H1 (cell line): Measurements from ENCODE around the gene NF1.

Experiments
- GABPA ChIP-seq: IDR thresholded peaks from 2 replicates; pipeline ENCODE4 v1.6.1; 2011; ENCODE audit warnings: mild to moderate bottlenecking, low read length, moderate library complexity, borderline replicate concordance; ENCODE audit not compliant: insufficient read depth
- POLR2A ChIP-seq, 2 experiments: IDR thresholded peaks; 1 replicate in 1 of 2; 2 replicates in 1 of 2; pipeline ENCODE4 v1.6.1; 2011; ENCODE audit warnings: low read depth in 2 of 2, low read length in 2 of 2, mild to moderate bottlenecking in 2 of 2; ENCODE audit errors: control extremely low read depth in 1 of 2
- POLR2AphosphoS5 ChIP-seq: IDR thresholded peaks from 2 replicates; pipeline ENCODE4 v1.6.1; 2011; ENCODE audit warnings: low read depth, low read length
- RFX5 ChIP-seq: IDR thresholded peaks from 2 replicates; pipeline ENCODE4 v1.6.1; 2011; ENCODE audit warnings: low read depth, low read length, improper control_type of control experiment, borderline replicate concordance
- SP1 ChIP-seq: IDR thresholded peaks from 2 replicates; pipeline ENCODE4 v1.6.1; 2011; ENCODE audit warnings: low read depth, low read length
- SP4 ChIP-seq: IDR thresholded peaks from 2 replicates; pipeline ENCODE4 v1.6.1; 2012; ENCODE audit warnings: low read length, inconsistent platforms
- TBP ChIP-seq: IDR thresholded peaks from 2 replicates; pipeline ENCODE4 v1.6.1; 2011; ENCODE audit warnings: low read depth, low read length, improper control_type of control experiment
- TF ChIP-seq, protein P1 (sequence below), 3 experiments: IDR thresholded peaks; 1 replicate in 2 of 3; 2 replicates in 1 of 3; pipeline versions ENCODE4 v1.5.1 to v1.6.1; 2011; ENCODE audit warnings: low read length in 3 of 3, mild to moderate bottlenecking in 3 of 3, inconsistent platforms in 2 of 3, low read depth in 1 of 3, moderate library complexity in 1 of 3; ENCODE audit not compliant: insufficient read depth in 1 of 3; ENCODE audit errors: control extremely low read depth in 1 of 3
- TF ChIP-seq, protein P2 (sequence below): IDR thresholded peaks from 2 replicates; pipeline ENCODE4 v1.6.1; 2012; ENCODE audit warnings: low read length, inconsistent platforms

DNA sequence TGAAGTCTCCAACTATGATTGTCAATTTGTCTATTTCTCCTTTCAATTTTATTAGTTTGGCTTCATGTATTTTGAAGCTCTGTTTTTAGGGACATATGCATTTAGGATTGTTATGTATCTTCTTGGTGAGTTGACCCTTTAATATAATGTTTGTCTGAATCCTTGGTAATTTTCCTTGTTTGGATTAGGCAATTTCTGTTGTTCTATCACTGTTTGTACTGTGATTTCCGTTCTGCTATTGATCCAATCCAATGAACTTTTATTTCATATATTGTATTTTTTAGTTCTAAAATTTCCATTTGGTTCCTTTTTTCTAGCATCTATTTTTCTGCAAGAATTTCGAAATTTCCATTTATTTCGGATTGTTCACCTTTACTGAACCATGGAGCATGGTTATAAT is 327.7 kb downstream of the NF1 start:
- TF ChIP-seq, protein P1, sequence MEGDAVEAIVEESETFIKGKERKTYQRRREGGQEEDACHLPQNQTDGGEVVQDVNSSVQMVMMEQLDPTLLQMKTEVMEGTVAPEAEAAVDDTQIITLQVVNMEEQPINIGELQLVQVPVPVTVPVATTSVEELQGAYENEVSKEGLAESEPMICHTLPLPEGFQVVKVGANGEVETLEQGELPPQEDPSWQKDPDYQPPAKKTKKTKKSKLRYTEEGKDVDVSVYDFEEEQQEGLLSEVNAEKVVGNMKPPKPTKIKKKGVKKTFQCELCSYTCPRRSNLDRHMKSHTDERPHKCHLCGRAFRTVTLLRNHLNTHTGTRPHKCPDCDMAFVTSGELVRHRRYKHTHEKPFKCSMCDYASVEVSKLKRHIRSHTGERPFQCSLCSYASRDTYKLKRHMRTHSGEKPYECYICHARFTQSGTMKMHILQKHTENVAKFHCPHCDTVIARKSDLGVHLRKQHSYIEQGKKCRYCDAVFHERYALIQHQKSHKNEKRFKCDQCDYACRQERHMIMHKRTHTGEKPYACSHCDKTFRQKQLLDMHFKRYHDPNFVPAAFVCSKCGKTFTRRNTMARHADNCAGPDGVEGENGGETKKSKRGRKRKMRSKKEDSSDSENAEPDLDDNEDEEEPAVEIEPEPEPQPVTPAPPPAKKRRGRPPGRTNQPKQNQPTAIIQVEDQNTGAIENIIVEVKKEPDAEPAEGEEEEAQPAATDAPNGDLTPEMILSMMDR (IDR thresholded peaks at IDR 0.05; ENCODE audit: control extremely low read depth in 1 of 3, insufficient read depth in 1 of 3, low read depth in 1 of 3, low read length in 3 of 3) = no peak
- no peak for TF ChIP-seq POLR2AphosphoS5
- TF ChIP-seq GABPA = no peak
- TF ChIP-seq SP4 = no peak
- no peak for TF ChIP-seq POLR2A (IDR thresholded peaks at IDR 0.05; ENCODE audit: control extremely low read depth in 1 of 2, low read depth in 2 of 2, low read length in 2 of 2)
- no peak for TF ChIP-seq SP1
- no peak for TF ChIP-seq RFX5
- TF ChIP-seq TBP = no peak
- TF ChIP-seq, protein P2, sequence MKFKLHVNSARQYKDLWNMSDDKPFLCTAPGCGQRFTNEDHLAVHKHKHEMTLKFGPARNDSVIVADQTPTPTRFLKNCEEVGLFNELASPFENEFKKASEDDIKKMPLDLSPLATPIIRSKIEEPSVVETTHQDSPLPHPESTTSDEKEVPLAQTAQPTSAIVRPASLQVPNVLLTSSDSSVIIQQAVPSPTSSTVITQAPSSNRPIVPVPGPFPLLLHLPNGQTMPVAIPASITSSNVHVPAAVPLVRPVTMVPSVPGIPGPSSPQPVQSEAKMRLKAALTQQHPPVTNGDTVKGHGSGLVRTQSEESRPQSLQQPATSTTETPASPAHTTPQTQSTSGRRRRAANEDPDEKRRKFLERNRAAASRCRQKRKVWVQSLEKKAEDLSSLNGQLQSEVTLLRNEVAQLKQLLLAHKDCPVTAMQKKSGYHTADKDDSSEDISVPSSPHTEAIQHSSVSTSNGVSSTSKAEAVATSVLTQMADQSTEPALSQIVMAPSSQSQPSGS = no peak
